GM21825 (cell line): ENCODE data around the gene NUB1.

Source experiments
- ATAC-seq: cut with Tn5 transposase; IDR thresholded peaks from one replicate; pipeline ENCODE4 v1.9.1; 2021; ENCODE audit warnings: mild to moderate bottlenecking, moderate library complexity; ENCODE audit not compliant: unreplicated experiment

Gene NUB1

DNA sequence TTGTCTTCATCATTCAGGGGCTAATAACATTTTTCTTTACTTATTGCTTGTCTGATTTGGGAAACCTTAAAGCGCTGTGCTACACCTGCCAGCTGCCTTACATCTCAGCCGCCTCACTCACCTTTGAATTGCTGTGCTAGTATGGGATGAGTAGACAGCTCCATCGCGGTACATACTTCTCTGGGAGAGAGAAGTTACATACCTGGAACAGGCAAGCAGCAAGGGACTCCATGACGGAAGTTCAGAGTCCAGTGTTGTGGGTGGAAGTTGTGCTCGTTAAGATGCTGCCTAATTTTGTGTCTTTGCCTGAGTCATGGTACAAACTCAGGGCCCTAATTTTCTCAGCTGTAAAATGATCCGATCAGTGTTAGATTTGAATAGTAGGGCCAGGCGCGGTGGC is 1.9 kb downstream of the NUB1 start:
- no peak for ATAC-seq

DNA sequence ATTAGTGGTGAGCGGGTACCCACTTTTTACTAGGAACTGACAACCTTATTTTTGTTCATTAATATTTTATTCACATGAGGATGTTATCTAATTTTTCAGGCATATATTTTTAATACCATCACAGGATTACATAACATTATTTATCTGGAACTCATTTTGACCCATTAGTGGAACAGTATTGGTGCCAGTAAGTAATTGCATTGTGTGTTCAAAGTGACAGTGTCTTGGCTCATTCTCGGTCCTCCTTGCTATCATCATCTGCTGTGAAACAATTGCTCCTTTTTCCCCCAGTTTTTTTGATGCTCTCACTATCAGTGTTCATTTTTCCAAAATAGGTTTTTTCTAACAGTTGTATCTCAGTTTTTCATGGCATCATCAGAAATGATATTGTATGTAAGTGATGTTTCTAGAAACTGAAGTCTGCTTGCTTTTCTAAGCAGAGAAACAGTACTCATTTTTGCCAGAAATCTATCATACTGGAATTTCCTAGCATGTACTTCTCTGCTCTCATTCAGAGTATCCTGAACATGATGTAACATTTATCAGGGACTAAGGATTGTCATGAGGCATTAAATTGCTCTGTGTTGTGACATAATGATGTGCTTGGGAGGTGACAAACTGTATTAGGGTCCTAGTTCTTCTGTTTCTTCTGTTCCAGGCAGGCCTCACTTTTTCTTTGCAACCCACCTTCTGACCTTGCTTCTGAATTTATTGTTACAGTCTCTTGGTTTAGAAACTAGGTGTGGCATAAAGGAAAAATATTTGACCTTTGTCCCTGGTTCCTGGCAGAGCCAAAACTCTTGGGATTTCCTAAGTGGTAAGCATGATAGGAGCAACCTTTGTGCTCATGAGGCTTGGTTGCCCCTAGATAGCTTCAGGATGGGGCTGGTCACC is 4.2 kb downstream of the NUB1 start:
- no peak for ATAC-seq

DNA sequence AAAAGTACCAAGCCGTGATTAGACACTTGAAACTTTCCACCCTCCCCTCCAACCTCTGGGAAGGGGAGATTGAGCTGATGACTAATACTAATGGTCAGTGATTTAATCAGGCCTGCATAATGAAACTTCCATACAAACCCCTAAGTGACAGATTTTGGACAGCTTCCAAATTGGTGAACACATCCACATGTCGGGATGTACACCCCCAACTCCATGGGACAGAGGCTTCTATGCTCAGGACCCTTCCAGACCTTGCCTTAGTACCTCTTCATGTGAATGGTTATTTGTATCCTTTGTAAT is 4.8 kb downstream of the NUB1 start:
- no peak for ATAC-seq

DNA sequence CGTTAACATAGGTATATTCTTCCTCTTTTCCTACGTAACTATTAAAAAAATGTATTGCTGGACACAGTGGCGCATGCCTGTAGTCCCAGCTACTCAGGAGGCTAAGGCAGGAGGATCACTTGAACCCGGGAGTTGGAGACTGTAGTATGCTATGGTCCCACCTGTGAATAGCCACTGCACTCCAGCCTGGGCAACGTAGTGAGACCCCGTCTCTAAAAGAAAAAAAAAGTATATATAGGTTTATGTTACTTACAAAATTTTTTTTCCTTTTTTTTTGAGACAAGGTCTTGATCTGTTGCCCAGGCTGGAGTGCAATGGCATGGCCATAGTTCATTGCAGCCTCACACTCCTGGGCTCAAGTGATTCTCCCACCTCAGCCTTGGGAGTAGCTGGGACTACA is 5.6 kb downstream of the NUB1 start:
- no peak for ATAC-seq

DNA sequence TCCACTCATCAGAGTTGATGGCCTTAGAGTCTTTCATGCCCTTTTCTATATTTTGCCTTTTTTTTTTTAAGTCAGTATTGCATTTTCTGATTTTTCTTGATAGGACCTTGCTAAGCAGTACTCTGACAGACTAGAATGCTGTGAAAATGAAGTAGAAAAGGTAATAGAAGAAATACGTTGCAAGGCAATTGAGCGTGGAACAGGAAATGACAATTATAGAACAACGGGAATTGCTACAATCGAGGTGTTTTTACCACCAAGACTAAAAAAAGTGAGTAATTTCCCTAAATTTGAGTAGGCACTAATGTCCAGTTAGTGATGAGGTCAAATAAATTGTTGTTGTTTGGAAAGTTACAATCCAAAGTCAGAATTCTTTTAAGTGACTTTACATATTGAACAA is 7.4 kb downstream of the NUB1 start:
- no peak for ATAC-seq

DNA sequence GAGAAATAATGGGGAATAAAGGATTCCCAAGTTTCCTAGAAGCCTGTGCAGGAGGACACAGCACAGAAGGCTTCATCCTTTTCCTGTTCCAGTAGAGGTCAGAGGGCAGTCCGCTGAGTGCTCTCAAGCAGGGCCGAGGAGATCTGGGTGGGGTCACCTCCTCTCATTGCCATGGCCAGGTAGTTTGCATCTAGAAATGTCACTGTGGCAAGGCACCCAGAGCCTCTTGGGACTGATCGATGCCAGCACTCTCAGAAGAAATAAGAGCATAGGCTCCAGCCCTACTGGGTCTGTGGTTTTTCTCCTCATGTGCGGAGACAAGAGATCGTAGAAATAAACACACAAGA is 7.9 kb downstream of the NUB1 start:
- peak; percentile 37 for ATAC-seq

DNA sequence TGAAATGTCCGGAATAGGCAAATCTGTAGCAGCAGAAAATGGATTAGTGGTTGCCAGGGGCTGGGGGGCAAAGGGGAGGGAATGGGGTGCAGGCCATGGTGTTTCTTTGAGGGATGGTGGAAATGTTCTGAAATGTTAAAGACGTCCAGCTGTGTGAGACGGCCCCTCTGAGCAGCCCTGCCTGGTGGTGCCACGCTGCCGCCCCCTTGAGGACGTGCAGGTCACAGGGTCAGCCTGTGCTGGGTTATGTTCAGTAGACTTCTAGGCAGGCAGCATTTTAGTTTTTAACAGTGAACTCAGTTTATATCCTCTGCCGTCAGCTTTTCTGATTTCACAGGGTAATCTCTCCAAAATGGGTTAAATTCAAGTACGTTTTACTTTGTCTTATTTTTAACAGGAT is 9.4 kb downstream of the NUB1 start:
- ATAC-seq: no peak

DNA sequence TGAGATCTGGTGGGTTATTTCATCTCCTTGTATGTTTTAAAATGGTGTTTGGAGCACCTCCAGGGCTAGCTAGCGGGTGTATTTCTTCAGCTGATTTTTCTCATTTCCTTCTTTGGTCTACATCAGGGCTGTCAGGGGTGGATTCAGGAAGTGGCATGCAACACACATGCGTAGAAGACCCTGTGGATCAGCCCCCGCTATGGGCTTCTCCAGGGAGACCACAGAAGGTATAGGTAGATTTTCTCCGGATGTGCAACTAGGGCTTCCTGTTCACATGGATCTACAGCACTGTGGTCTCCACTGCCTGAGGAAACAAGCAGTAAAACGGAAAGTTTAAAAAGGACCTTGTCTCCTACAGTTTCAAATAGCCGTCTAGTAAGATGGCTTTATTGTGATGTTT is 10.4 kb downstream of the NUB1 start:
- ATAC-seq: peak; percentile 46

DNA sequence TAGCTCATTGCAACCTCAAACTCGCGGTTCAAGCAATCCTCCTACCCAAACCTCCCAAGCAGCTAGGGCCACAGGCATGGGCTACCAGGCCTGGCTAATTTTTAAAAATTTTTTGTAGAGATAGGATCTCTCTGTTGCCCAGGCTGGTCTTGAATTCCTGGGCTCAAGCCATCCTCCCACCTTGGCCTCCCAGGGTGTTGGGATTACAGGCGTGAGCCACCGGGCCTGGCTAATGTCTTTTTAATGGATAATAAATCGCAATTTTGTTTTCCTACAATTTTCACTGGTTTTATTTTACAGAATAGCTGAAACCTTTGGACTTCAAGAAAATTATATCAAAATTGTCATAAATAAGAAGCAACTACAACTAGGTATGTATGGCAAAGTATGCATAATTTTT is 10.9 kb downstream of the NUB1 start:
- ATAC-seq: no peak

DNA sequence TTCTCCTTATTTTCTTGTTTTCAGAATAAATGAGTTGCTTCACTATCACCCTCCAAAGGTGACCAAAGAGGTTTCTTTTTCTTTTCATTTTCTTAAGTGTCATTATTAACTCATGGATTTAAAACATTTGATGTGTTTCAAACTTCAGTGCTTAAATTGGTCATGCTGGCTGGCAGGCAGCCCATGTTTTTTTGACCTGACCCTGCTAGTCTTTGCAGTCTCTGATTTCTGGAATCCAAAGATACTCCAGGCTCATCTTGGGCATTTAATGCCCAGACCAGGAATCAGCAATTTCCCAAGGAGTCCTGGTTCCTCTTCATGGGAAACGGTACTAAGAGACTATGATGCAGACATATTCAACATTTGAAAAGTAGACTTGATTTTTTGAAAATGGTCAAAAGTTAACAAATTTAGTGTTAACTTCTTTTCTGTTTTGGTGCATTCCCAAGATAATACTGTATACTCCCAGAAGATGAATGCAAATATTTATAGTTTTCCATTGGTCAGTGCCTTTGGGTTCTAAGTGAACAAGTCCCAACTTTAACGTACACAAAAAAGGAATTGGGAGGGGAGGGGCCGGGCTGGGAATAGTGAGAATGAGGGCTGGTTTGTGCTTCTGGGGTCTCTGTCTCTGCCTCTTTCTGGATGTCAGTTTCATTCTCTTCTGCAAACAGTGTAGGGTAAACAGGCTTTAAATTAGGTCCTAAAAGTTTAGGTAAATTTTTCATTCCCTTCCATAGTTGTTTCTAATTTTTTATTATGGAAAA is 19.8 kb downstream of the NUB1 start:
- ATAC-seq: no peak

DNA sequence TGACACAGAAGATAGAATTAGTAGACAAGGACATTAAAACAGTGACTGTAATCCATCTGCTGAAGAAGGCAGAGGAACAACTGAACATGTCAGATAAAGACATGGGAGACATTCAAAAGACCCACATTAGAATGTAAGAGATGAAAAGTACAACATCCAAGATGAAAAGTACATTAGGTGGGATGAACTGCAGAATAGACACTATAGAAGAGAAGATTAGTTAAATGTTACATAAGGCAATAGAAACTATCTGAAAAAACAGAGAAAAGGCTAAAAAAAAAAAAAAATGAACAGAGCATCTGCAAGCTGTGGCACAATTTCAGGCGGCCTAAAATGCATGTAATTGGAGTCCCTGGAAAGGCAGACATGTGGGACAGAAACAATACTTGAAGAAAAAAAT is 21.6 kb downstream of the NUB1 start:
- ATAC-seq: no peak

DNA sequence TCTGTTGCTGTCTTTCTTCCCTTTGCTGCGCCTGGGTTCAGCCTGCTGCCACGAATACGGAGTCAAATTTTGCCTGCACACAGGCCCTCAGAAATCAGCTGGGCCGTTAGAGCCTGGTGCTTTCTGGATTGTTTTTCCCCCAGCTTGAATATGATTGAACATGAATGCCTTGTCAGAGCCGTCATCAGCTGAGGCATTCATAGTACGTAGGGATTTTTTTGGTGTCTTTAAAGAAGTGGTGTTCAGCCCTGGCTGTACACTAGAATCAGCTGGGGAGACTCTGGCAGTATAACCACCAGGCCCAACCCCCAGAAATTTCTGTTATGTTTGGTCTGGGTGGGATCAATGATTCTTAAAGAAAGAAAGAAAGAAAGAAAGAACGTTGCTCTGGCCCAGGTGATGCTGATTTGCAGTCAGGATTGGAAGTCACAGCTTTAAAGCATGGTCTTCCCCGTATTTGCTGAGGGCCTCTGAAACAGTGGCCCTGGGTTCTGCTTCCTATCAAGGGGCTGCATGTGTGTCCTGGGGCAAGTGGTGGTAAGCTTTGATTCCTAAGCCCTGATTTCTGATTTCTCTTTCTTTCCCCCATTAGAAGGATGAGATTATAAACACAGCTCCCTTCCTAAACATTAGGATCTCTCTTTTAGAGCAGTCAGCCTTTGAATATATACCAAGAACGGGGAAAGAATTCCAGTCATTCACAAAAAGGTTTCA is 24.7 kb downstream of the NUB1 start:
- no peak for ATAC-seq

DNA sequence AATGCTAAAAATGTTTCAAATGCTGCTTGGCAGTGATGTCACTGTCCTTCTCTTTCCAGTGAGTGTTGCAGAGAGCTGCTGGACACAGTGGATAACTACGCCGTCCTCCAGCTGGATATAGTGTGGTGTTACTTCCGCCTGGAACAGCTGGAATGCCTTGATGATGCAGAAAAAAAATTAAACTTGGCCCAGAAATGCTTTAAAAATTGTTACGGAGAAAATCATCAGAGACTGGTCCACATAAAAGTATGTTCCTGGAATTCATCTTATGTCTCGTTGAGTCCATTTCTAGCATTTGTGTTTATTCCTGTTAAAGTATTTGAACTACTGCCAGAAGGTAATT is 25.2 kb downstream of the NUB1 start:
- no peak for ATAC-seq

DNA sequence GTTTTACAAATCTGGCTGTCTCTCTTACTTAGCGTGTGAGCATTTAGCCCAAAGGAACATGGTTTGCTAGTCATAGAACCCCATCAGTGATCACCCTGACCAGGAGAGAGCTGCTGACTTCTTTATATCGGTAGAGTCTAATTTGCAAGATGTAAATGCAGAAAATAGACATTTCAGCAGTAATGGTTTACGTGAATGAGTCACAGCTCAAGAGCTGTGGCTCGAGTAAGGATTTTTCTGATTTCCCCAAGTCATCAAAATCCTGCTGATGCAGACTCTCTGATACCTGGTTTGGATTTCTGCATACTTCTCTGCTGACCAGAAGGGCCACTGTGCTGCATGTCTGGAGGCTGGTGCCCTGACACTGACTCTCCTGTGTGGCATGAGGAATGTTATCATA is 25.7 kb downstream of the NUB1 start:
- no peak for ATAC-seq

DNA sequence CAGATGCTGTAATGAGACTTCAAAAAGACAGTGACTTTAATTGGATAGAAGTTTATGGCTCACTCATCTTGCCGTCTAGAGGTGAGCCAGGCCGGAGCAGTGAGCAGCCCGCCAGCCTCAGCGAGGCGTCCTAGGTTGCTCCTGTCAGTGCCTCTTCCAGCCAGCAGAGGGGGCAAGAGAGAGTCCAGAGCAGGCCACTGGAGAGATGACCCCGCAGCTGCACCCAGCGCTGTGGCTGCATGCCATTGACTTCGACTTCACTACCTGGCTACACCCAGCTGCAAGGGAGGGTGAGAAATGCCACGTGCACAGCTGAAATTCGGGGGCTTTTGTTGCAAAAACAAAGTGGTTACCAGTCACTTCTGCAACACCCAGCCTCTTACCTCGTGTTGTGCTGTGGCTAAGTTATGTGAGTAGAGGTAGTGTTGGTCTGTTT is 26.5 kb downstream of the NUB1 start:
- peak; percentile 91 for ATAC-seq

DNA sequence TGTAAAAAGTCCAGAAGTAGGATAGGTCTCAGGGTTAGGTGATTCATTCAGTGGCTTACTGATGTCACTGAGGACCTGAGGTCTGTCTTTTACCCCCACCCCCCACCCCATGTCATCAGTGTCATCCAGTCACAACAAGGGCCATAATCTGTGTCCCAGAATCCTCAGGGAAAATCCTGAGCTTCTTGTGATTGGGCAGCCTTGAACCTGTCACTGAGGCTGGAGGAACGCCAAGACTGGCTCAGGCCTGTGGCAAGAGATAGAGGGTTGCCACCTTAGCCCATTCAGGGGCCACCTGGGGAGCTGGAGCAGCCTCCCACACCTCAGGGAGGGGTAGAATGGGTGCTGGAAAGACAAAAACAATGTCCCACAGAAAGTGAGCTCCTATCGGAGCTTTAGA is 29.7 kb downstream of the NUB1 start:
- ATAC-seq: no peak

DNA sequence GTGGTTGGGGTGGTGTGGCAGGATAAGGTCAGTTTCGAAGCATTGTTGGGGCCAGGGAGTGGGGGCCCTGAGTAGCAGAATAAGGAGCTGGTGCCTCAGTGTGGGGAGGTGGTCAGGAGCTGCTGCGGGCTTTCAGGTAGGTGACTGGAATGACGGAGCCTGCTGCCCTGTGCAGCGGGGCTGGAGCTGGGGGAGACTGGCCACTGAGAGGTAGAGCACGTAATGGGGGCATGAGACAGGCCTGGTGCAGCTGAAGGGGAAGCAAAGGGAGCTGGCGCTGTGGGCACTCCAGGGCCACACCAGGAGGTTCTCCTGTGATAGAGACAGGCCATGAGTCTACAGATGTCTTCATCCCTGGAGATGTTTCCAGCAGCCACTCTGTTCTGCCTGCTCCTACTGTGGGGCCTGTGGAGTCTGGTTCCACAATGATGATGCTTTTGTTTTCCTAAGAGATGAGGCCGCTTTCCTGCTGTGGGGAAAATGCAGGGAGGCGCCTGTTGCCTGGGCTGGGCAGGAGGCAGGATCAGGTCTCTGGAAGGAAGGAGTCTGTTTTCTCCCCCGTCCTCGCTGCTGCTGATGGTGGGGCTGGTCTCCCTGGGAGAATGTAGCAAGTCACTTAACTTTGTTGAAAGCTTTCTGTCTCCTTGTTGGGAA is 31.1 kb downstream of the NUB1 start:
- ATAC-seq: no peak

DNA sequence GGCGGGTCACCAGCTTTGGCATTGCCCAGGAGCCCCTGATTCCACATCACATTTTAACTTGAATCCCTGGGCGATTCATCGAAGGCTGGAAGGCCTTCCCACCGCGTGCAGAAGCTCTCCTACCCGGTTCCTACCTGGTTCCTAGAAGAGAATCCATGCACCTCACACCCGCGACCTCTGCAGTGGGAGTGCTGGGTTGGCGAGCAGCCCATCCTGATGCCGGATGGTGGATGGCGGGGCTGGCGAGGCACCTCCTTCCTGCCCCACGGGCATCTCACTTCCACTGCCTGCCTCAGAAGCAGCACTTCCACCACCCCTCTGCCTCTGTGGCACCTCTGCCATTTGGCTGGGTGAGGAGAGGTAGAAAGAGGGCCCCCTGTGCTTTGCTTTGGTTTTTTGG is 32.0 kb downstream of the NUB1 start:
- ATAC-seq: no peak

DNA sequence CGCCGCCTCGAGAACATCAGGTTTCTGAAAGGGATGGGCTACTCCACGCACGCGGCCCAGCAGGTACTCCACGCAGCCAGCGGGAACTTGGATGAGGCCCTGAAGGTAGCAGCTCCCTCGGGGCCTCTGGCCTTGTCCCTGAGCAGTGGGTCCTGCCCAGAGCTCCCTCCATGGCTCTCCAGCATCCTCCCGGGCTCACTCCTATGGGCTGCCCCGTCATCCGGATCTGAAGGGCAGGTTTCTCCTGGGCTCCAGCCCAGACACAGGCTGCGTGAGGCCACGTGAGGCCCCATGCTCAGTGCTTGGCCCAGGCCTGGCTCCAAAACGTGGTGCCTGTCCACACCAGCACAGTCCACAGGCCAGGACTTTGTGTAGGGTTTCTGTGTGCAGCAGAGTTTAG is 32.5 kb downstream of the NUB1 start:
- no peak for ATAC-seq

DNA sequence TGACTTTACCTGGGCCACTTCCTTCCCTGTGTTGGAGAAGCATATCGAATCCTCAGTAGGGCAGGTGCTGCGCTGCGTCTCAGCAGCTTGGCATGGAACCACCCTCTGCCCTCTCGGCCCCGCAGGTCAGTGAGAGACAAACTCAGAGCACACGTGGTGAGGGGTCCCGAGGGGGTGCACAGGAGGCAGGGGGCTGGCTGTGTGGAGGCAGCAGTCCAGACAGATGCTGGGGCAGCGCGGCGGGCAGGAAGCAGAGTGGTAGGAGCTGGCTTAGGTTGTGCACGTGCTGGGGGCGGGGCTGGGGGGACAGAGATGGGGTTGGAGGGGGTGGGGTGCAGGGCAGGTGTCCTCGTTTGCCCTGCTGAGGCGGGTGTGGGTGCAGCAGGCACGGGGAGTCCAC is 33.1 kb downstream of the NUB1 start:
- no peak for ATAC-seq

DNA sequence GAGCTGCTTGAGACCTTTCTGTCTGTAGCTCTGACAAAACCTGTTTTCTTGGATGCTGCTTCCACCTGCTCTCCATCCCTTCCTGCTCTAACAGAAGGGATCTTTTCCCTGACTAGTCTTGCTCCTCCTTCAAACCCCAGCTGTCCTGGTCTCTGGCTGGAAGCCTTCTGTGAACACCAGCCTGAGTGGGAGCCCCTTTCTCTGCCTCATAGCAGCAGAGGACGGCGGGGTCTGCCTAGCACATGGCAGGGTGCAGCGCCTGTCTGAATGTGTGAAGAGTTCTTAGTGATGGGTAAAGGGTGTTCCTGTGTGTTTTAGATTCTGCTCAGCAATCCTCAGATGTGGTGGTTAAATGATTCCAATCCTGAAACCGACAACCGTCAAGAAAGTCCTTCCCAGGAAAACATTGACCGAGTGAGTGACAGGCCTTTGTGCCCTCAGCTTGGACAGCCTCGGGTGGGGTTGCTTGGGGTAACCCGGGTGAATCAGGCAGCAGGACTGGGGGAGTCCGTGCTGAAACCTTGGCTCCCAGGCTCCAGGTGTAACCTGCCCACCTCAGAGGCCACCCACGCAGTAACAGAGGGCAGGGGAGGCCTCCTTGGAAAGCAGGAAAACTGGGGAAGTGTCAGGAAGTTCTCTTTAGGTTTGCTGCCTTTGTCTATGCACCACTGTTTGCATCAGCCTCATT is 34.1 kb downstream of the NUB1 start:
- ATAC-seq: no peak
